GM19397 (cell line): ENCODE measurements around the gene SSTR3.

Experiments used
- ATAC-seq: cut with Tn5 transposase; IDR thresholded peaks from one replicate; pipeline ENCODE4 v1.9.1; 2021; ENCODE audit warnings: mild to moderate bottlenecking, moderate library complexity; ENCODE audit not compliant: unreplicated experiment

The SSTR3 gene

GRCh38 chr22:37229805-37230672, 17.8 kb upstream of the SSTR3 start:
- ATAC-seq: no peak

GRCh38 chr22:37229012-37229804, 16.9 kb upstream of the SSTR3 start:
- ATAC-seq: no peak

- no peak for ATAC-seq
These were observed 16.1 kb upstream of the SSTR3 start for GRCh38 chr22:37228106-37229011.

- ATAC-seq: no peak
These were observed 14.2 kb upstream of the SSTR3 start for GRCh38 chr22:37226514-37226913.

- no peak for ATAC-seq
These were observed 13.8 kb upstream of the SSTR3 start for GRCh38 chr22:37226087-37226486.

- ATAC-seq: no peak
These were observed 13.2 kb upstream of the SSTR3 start for GRCh38 chr22:37225481-37225880.

- no peak for ATAC-seq
These were observed 12.6 kb upstream of the SSTR3 start for GRCh38 chr22:37224757-37225420.

GRCh38 chr22:37223965-37224551, 11.8 kb upstream of the SSTR3 start:
- no peak for ATAC-seq

GRCh38 chr22:37222440-37222971, 10.2 kb upstream of the SSTR3 start:
- ATAC-seq: no peak

- ATAC-seq: no peak
These were observed 9.4 kb upstream of the SSTR3 start for GRCh38 chr22:37221424-37222333.

GRCh38 chr22:37220543-37220981, 8.3 kb upstream of the SSTR3 start:
- no peak for ATAC-seq

GRCh38 chr22:37219533-37219932, 7.3 kb upstream of the SSTR3 start:
- ATAC-seq: no peak

GRCh38 chr22:37218771-37219411, 6.6 kb upstream of the SSTR3 start:
- ATAC-seq: peak; percentile 78

GRCh38 chr22:37218399-37218770, 6.1 kb upstream of the SSTR3 start:
- ATAC-seq: peak; percentile 18

- no peak for ATAC-seq
These were observed 3.6 kb upstream of the SSTR3 start for GRCh38 chr22:37215890-37216289.

- no peak for ATAC-seq
These were observed 2.4 kb upstream of the SSTR3 start for GRCh38 chr22:37214731-37215030.

- no peak for ATAC-seq
These were observed 1.9 kb upstream of the SSTR3 start for GRCh38 chr22:37213941-37214730.
